ENCODE data around the gene UBXN10. TPM values are rescaled to one million over a fixed set of nuclear protein-coding genes. Genes with fewer than 3 reads are reported as not detected.

The UBXN10 gene
- total RNA-seq, 1 experiment from 2014 or later, result not detected

Other genes starting within 250 kb of the UBXN10 start
- gene PLA2G2A, start 206.5 kb upstream of the UBXN10 start, total RNA-seq (2014; rRNA removed; shearing (Covaris generic)), result not detected in 2 replicates
- 0.46 and 0.51 TPM in 2 replicates for gene PLA2G5, start 115.9 kb upstream of the UBXN10 start, total RNA-seq (2014; rRNA removed; shearing (Covaris generic))
- gene PLA2G2D, start 66.6 kb upstream of the UBXN10 start, total RNA-seq (2014; rRNA removed; shearing (Covaris generic)), result not detected in 2 replicates
- gene PLA2G2F, start 46.8 kb upstream of the UBXN10 start, total RNA-seq (2014; rRNA removed; shearing (Covaris generic)), result not detected in 2 replicates
- gene PLA2G2C, start 422 bp downstream of the UBXN10 start, total RNA-seq (2014; rRNA removed; shearing (Covaris generic)), result not detected in 2 replicates
- not detected in 2 replicates for gene VWA5B1, start 104.8 kb downstream of the UBXN10 start, total RNA-seq (2014; rRNA removed; shearing (Covaris generic))

Data from SJCRH30 (cell line).